Measurements from ENCODE around the gene KRTAP5-2. TPM values are rescaled to one million over a fixed set of nuclear protein-coding genes. Genes with fewer than 3 reads are reported as not detected.

Gene KRTAP5-2
- total and polyA plus RNA-seq, 8 donors: not detected

- no peak for TF ChIP-seq CTCF (IDR thresholded peaks at IDR 0.05)
- H3K27me3 ChIP-seq: peaks cover 0 to 47% of the 10 kb centered on the region in 2 donors
- no peak overlapping the region for H3K4me3 ChIP-seq
- H3K9me3 ChIP-seq: no peaks in the 10 kb centered on the region
- intact Hi-C loops (cut with DNase I): no loop called here
- no peaks in the 10 kb centered on the region for H3K36me3 ChIP-seq
- peaks cover 0 to 11% of the 10 kb centered on the region in 2 donors for H3K4me1 ChIP-seq
- DNase-seq: peak in 1 of 4 donors; percentile 46
- ATAC-seq: no peak
- no peak overlapping the region for H3K27ac ChIP-seq
Observed at GRCh38 chr11:1639102-1639620, 41.1 kb upstream of the KRTAP5-2 start.

GRCh38 chr11:1638344-1638743, 40.2 kb upstream of the KRTAP5-2 start:
- ATAC-seq: no peak
- Histone ChIP-seq H3K27me3 (peaks cover 0 to 54% of the 10 kb centered on the region in 2 donors), H3K4me1 (peaks cover 0 to 11% of the 10 kb centered on the region in 2 donors), H3K4me3 (no peak overlapping the region), H3K9me3 (no peaks in the 10 kb centered on the region), H3K27ac (no peak overlapping the region), H3K36me3 (no peaks in the 10 kb centered on the region)
- no peak for TF ChIP-seq CTCF (IDR thresholded peaks at IDR 0.05)
- intact Hi-C loops (cut with DNase I): no loop called here
- no peak for DNase-seq

- intact Hi-C loops (cut with DNase I): no loop called here
- Histone ChIP-seq H3K9me3 (no peaks in the 10 kb centered on the region), H3K4me1 (peaks cover 0 to 11% of the 10 kb centered on the region in 2 donors), H3K27ac (no peak overlapping the region), H3K4me3 (no peak overlapping the region), H3K36me3 (no peaks in the 10 kb centered on the region), H3K27me3 (peaks cover 0 to 52% of the 10 kb centered on the region in 2 donors)
- no peak for TF ChIP-seq CTCF (IDR thresholded peaks at IDR 0.05)
- ATAC-seq: no peak
- DNase-seq: no peak
Observed at GRCh38 chr11:1637628-1638027, 39.5 kb upstream of the KRTAP5-2 start.

GRCh38 chr11:1636291-1636950, 38.3 kb upstream of the KRTAP5-2 start:
- DNase-seq: no peak
- Histone ChIP-seq H3K27ac (no peak overlapping the region), H3K27me3 (peaks cover 0 to 59% of the 10 kb centered on the region in 2 donors), H3K4me1 (peaks cover 0 to 11% of the 10 kb centered on the region in 2 donors), H3K4me3 (no peak overlapping the region), H3K9me3 (no peaks in the 10 kb centered on the region), H3K36me3 (no peaks in the 10 kb centered on the region)
- ATAC-seq: no peak
- no peak for TF ChIP-seq CTCF (IDR thresholded peaks at IDR 0.05)
- intact Hi-C loops (cut with DNase I): no loop called here

GRCh38 chr11:1633864-1634263, 35.8 kb upstream of the KRTAP5-2 start:
- ATAC-seq: no peak

More at GRCh38 chr11:1633864-1634263, 35.8 kb upstream of the KRTAP5-2 start:
- no peak for TF ChIP-seq CTCF (IDR thresholded peaks at IDR 0.05)
- H3K9me3 ChIP-seq: no peaks in the 10 kb centered on the region
- H3K4me3 ChIP-seq: no peak overlapping the region
- no peak overlapping the region for H3K27ac ChIP-seq
- peaks cover 0 to 5% of the 10 kb centered on the region in 2 donors for H3K4me1 ChIP-seq
- H3K36me3 ChIP-seq: no peaks in the 10 kb centered on the region
- intact Hi-C loops (cut with DNase I): no loop called here
- H3K27me3 ChIP-seq: peaks cover 0 to 57% of the 10 kb centered on the region in 2 donors
- DNase-seq: no peak

All from left lung (tissue), 10 donors.